ENCODE measurements around the gene DLG2.

The DLG2 gene

GRCh38 chr11:84691830-84692229 lies 935.3 kb downstream of the DLG2 start:
- Histone ChIP-seq H3K36me3 (no peaks in the 10 kb centered on the region), H3K27me3 (ENCODE audit: insufficient read depth, low read depth, severe bottlenecking) (no peaks in the 10 kb centered on the region), H3K27ac (no peak overlapping the region), H3K4me3 (ENCODE audit: low read depth, low read length) (no peak overlapping the region), H3K9me3 (ENCODE audit: severe bottlenecking) (no peaks in the 10 kb centered on the region)
- TF ChIP-seq CTCF (IDR thresholded peaks at IDR 0.05; ENCODE audit: low read depth, low read length), result no peak
- no peak for DNase-seq

DNA sequence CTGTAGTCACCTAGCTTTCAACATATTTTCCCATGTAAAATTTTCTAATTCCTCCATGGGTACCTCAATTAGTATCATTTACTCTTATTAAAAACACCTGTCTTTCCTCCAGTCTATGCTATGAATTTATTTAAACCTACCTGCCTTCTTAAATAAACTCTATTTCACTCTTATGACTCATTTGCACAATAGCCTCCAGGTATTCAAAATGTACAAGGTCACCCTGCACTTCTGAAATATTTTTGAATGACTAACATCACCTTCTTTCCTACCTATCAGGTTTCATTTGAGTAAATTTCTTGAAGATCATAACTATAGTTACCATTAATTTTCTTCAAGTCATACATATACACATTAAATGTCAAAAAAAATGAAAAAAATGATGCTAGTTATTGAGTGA lies 939.7 kb downstream of the DLG2 start:
- Histone ChIP-seq H3K27ac (no peak overlapping the region), H3K9me3 (ENCODE audit: severe bottlenecking) (no peaks in the 10 kb centered on the region), H3K27me3 (ENCODE audit: insufficient read depth, low read depth, severe bottlenecking) (no peaks in the 10 kb centered on the region), H3K4me3 (ENCODE audit: low read depth, low read length) (no peak overlapping the region), H3K36me3 (no peaks in the 10 kb centered on the region)
- no peak for DNase-seq
- no peak for TF ChIP-seq CTCF (IDR thresholded peaks at IDR 0.05; ENCODE audit: low read depth, low read length)

GRCh38 chr11:84686716-84687115 lies 940.4 kb downstream of the DLG2 start:
- Histone ChIP-seq H3K4me3 (ENCODE audit: low read depth, low read length) (no peak overlapping the region), H3K27ac (no peak overlapping the region), H3K27me3 (ENCODE audit: insufficient read depth, low read depth, severe bottlenecking) (no peaks in the 10 kb centered on the region), H3K36me3 (no peaks in the 10 kb centered on the region), H3K9me3 (ENCODE audit: severe bottlenecking) (no peaks in the 10 kb centered on the region)
- TF ChIP-seq CTCF (IDR thresholded peaks at IDR 0.05; ENCODE audit: low read depth, low read length), result no peak
- DNase-seq, result no peak

GRCh38 chr11:84685976-84686375 lies 941.2 kb downstream of the DLG2 start:
- Histone ChIP-seq H3K4me3 (ENCODE audit: low read depth, low read length) (no peak overlapping the region), H3K27me3 (ENCODE audit: insufficient read depth, low read depth, severe bottlenecking) (no peaks in the 10 kb centered on the region), H3K36me3 (no peaks in the 10 kb centered on the region), H3K27ac (no peak overlapping the region), H3K9me3 (ENCODE audit: severe bottlenecking) (no peaks in the 10 kb centered on the region)
- no peak for TF ChIP-seq CTCF (IDR thresholded peaks at IDR 0.05; ENCODE audit: low read depth, low read length)
- DNase-seq, result no peak

DNA sequence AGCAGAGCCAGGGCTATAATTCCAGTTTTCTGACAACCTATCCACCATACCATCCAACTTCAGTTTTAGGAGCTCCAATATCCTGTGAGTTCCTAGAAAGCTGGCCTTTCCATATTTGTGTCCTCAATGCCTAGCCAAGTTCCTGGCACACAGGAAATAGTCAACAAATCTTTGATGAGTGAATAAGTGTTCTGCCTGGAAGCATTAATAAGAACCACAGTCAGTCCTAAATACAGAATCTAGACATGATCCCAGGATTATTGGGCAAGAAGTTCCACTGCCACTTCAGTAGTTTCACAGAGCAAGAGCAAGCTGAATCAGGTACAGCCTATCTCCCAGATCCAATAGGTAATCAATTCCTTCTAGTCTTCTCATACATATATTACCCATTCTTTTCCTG lies 942.0 kb downstream of the DLG2 start:
- no peak for DNase-seq
- H3K9me3 ChIP-seq (ENCODE audit: severe bottlenecking), result no peaks in the 10 kb centered on the region
- H3K27ac ChIP-seq, result no peak overlapping the region
- no peak overlapping the region for H3K4me3 ChIP-seq (ENCODE audit: low read depth, low read length)
- H3K36me3 ChIP-seq, result no peaks in the 10 kb centered on the region
- no peak for TF ChIP-seq CTCF (IDR thresholded peaks at IDR 0.05; ENCODE audit: low read depth, low read length)
- no peaks in the 10 kb centered on the region for H3K27me3 ChIP-seq (ENCODE audit: insufficient read depth, low read depth, severe bottlenecking)

- no peak for TF ChIP-seq CTCF (IDR thresholded peaks at IDR 0.05; ENCODE audit: low read depth, low read length)
Measured at GRCh38 chr11:84681456-84681855, 945.7 kb downstream of the DLG2 start.

More at GRCh38 chr11:84681456-84681855, 945.7 kb downstream of the DLG2 start:
- Histone ChIP-seq H3K9me3 (ENCODE audit: severe bottlenecking) (no peaks in the 10 kb centered on the region), H3K4me3 (ENCODE audit: low read depth, low read length) (no peak overlapping the region), H3K27me3 (ENCODE audit: insufficient read depth, low read depth, severe bottlenecking) (no peaks in the 10 kb centered on the region), H3K36me3 (no peaks in the 10 kb centered on the region), H3K27ac (no peak overlapping the region)
- no peak for DNase-seq

Data from WERI-Rb-1 (cell line).